Psoas muscle (tissue), 8 donors: ENCODE results near the gene MTREX. TPM values are rescaled to one million over a fixed set of nuclear protein-coding genes. Genes with fewer than 3 reads are reported as not detected.

Source experiments
- ATAC-seq, 4 donors: fragments of 200-7000 bp; cut with Tn5 transposase; one replicate each; pipeline ENCODE4 v1.9.1; 2020; ENCODE audit warnings: moderate library complexity in 3 of 4, mild to moderate bottlenecking in 2 of 4
- DNase-seq, 2 donors: peaks; one replicate each; pipeline ENCODE4 v3.0.0-alpha.2; 2020
- H3K27ac ChIP-seq: fragments of 200-600 bp; one replicate; pipeline ENCODE4 v1.8.0; 2022
- H3K27me3 ChIP-seq, 3 donors: fragments of 200-600 bp in 1 of 3; one replicate each; pipeline versions ENCODE4 v1.6.1 to v1.8.0; 2013 to 2022; ENCODE audit warnings: low read length in 2 of 3, mild to moderate bottlenecking in 2 of 3, moderate library complexity in 1 of 3; ENCODE audit not compliant: insufficient read depth in 3 of 3
- H3K36me3 ChIP-seq, 2 donors: fragments of 200-600 bp in 1 of 2; one replicate each; pipeline versions ENCODE4 v1.6.1 to v1.8.0; 2013 to 2022; ENCODE audit warnings: low read depth in 1 of 2, mild to moderate bottlenecking in 1 of 2, moderate library complexity in 1 of 2; ENCODE audit not compliant: insufficient read depth in 1 of 2
- H3K4me1 ChIP-seq: fragments of 200-600 bp; one replicate; pipeline ENCODE4 v1.8.0; 2022
- H3K4me3 ChIP-seq: fragments of 200-600 bp; one replicate; pipeline ENCODE4 v1.8.0; 2022; ENCODE audit warnings: mild to moderate bottlenecking
- H3K9me3 ChIP-seq: fragments of 200-600 bp; one replicate; pipeline ENCODE4 v1.8.0; 2022
- WGBS, 3 donors: extraction: QIAGEN DNeasy Blood & Tissue Kit; methylation state at CpG; one replicate each; pipeline versions ENCODE4 v1.1.6 to v1.1.7; 2013; 5-methylcytosine and 5-hydroxymethylcytosine counted together
- intact Hi-C, 2 donors: fragments of 100-400 bp; cut with DNase I; formaldehyde crosslinking; loops; one replicate each; pipeline versions ENCODE4 v1.11.0 to v1.14.2; 2022
- polyA plus RNA-seq, 3 donors: library from polyadenylated mRNA; stranded (reverse); fragments of 200-250 nt; gene quantifications; one replicate each; pipeline ENCODE4 v1.2.3, GENCODE V29; 2013
- total RNA-seq, 4 donors: library from RNA; stranded (reverse); fragmentation: NEBNext Ultra II Directional in 2 of 4; extraction: Animal tissue kit (Norgen Biotek cat#: 25700) in 2 of 4; gene quantifications; one replicate each; pipeline versions ENCODE4 v1.2.1 to v1.2.4, GENCODE V29; 2021 to 2023
- TF ChIP-seq, protein P1 (sequence below): fragments of 200-600 bp; IDR thresholded peaks from one replicate; pipeline ENCODE4 v1.8.0; 2022; ENCODE audit warnings: antibody characterized with exemption
- donor health status: healthy with polysubstance abuse.
- donor health status: DM: no; HTN: no; CAD: no; lungs with moderate emphysema.
- donor health status: Bipolar disorder and iron deficiency.
- donor health status: healthy.
- donor health status: DM: yes; HTN: yes; CAD: no.
- donor health status: DM: no; HTN: no; CAD: no.
- donor health status: DM: no; HTN: no; CAD: no.
- donor health status: DM: yes; HTN: yes; CAD: no.

Gene MTREX
- total and polyA plus RNA-seq, 7 donors, result 26.7 to 79.4 (median 59.5) TPM

DNA sequence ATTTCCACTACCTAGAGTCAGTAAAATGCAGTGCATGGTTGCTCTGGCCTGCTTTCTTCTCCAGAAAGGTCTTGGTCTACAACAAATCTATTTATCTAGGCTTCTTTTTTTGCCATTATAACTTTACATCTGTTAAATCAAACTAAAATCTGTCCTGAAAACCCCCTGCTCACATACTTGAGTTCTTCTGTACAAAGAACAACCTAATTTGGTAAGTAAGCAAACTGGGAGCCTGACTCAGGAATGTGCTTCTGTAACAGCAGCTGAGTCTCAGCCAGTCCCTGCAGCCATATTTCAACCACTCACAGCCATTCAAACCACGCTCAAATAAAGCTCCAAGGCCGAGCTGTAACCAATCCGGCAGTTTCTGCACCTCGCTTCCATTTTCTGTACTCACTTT is 131.2 kb downstream of the MTREX start:
- peak; percentile 58 to 69 (median 62) for ATAC-seq
- intact Hi-C loops, result no loop called here
- no peak overlapping the region for H3K4me3 ChIP-seq

GRCh38 chr5:55440188-55440646 is 132.4 kb downstream of the MTREX start:
- Histone ChIP-seq H3K4me1 (peaks cover 47% of the 10 kb centered on the region), H3K36me3 (peaks cover 0 to 9% of the 10 kb centered on the region in 2 donors), H3K27ac (peak overlapping the region; percentile 90), H3K4me3 (no peak overlapping the region), H3K27me3 (no peaks in the 10 kb centered on the region), H3K9me3 (no peaks in the 10 kb centered on the region)
- TF ChIP-seq, protein P1, sequence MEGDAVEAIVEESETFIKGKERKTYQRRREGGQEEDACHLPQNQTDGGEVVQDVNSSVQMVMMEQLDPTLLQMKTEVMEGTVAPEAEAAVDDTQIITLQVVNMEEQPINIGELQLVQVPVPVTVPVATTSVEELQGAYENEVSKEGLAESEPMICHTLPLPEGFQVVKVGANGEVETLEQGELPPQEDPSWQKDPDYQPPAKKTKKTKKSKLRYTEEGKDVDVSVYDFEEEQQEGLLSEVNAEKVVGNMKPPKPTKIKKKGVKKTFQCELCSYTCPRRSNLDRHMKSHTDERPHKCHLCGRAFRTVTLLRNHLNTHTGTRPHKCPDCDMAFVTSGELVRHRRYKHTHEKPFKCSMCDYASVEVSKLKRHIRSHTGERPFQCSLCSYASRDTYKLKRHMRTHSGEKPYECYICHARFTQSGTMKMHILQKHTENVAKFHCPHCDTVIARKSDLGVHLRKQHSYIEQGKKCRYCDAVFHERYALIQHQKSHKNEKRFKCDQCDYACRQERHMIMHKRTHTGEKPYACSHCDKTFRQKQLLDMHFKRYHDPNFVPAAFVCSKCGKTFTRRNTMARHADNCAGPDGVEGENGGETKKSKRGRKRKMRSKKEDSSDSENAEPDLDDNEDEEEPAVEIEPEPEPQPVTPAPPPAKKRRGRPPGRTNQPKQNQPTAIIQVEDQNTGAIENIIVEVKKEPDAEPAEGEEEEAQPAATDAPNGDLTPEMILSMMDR, result no peak
- DNase-seq, result no peak
- intact Hi-C loops, result no loop called here
- 55 to 76% (median 57%) methylated on average over 6 of the region's 6 CpGs for WGBS, 3 donors
- peak in 3 of 4 donors; percentile 42 to 46 (median 43) for ATAC-seq

More for the DNA sequence above, 131.2 kb downstream of the MTREX start:
- TF ChIP-seq, protein P1, result no peak
- WGBS, 3 donors, result 28 to 68% (median 44%) methylated on average over 4 of the region's 4 CpGs
- peak overlapping the region; percentile 90 for H3K27ac ChIP-seq
- H3K36me3 ChIP-seq, result peaks cover 0 to 9% of the 10 kb centered on the region in 2 donors
- DNase-seq, result no peak
- H3K27me3 ChIP-seq, result no peaks in the 10 kb centered on the region
- H3K4me1 ChIP-seq, result peaks cover 51% of the 10 kb centered on the region
- no peaks in the 10 kb centered on the region for H3K9me3 ChIP-seq

GRCh38 chr5:55441107-55441771 is 133.4 kb downstream of the MTREX start:
- H3K9me3 ChIP-seq, result no peaks in the 10 kb centered on the region
- intact Hi-C loops, result no loop called here
- WGBS, 3 donors, result 60 to 87% (median 60%) methylated on average over 3 of the region's 3 CpGs
- TF ChIP-seq, protein P1, result no peak
- H3K36me3 ChIP-seq, result peaks cover 0 to 9% of the 10 kb centered on the region in 2 donors
- H3K4me1 ChIP-seq, result peaks cover 47% of the 10 kb centered on the region
- H3K27ac ChIP-seq, result peak overlapping the region; percentile 90
- DNase-seq, result no peak
- no peak overlapping the region for H3K4me3 ChIP-seq
- no peak for ATAC-seq
- H3K27me3 ChIP-seq, result no peaks in the 10 kb centered on the region

DNA sequence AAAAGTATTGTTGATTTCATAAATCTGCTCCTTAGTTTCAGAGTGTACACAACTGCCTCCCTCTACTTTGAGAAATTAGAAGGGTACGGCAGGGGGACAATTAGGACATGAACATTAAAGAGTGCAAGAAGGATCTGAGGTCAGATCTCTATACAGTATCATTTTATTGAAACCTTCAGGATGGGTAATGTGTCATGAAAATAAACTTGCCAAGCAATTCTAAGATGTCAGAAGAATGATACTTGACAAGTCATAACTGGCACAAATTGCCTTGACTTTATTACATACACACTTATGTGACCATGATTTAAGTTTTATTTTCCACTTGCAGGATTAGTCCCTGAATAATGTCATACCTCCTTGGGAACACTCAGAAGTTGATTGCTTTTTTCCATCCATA is 134.2 kb downstream of the MTREX start:
- ATAC-seq (no peak), DNase-seq (no peak)
- Histone ChIP-seq H3K9me3 (no peaks in the 10 kb centered on the region), H3K4me3 (no peak overlapping the region), H3K4me1 (peaks cover 47% of the 10 kb centered on the region), H3K27ac (peak overlapping the region; percentile 90), H3K27me3 (no peaks in the 10 kb centered on the region), H3K36me3 (peaks cover 0 to 9% of the 10 kb centered on the region in 2 donors)
- TF ChIP-seq, protein P1, result no peak
- intact Hi-C loops, result no loop called here
- WGBS, 3 donors, result 25 to 100% (median 54%) methylated on average over 1 of the region's 1 CpG
